Osteocyte (in vitro differentiated cells): Measurements from ENCODE around the gene STXBP4. TPM values are rescaled to one million over a fixed set of nuclear protein-coding genes. Genes with fewer than 3 reads are reported as not detected.

ENCODE experiments used
- DNase-seq: peaks from one replicate; pipeline ENCODE4 v3.0.0; 2021; ENCODE audit warnings: mixed read lengths; ENCODE audit not compliant: unreplicated experiment; ENCODE audit errors: extremely low spot score
- H3K27ac Mint-ChIP-seq: one replicate; pipeline ENCODE4 v1.8.0; 2021; ENCODE audit warnings: mild to moderate bottlenecking, mixed read lengths; ENCODE audit not compliant: unreplicated experiment
- H3K27me3 Mint-ChIP-seq: one replicate; pipeline ENCODE4 v1.8.0; 2021; ENCODE audit warnings: mixed read lengths; ENCODE audit not compliant: unreplicated experiment
- H3K36me3 Mint-ChIP-seq: one replicate; pipeline ENCODE4 v1.8.0; 2021; ENCODE audit warnings: mixed read lengths; ENCODE audit not compliant: unreplicated experiment
- H3K4me1 Mint-ChIP-seq: one replicate; pipeline ENCODE4 v1.8.0; 2021; ENCODE audit warnings: mixed read lengths; ENCODE audit not compliant: unreplicated experiment
- H3K4me3 Mint-ChIP-seq: one replicate; pipeline ENCODE4 v1.8.0; 2021; ENCODE audit warnings: mild to moderate bottlenecking, moderate library complexity, mixed read lengths; ENCODE audit not compliant: unreplicated experiment
- H3K9me3 Mint-ChIP-seq: one replicate; pipeline ENCODE4 v1.8.0; 2021; ENCODE audit warnings: mixed read lengths; ENCODE audit not compliant: unreplicated experiment
- total RNA-seq: library from RNA; stranded (reverse); gene quantifications from 2 replicates; pipeline ENCODE4 v1.2.1, GENCODE V29; 2021
- TF ChIP-seq, protein P1 (sequence below): fragments of 200-600 bp; sonication (generic); IDR thresholded peaks from 2 replicates; pipeline ENCODE4 v1.5.0; 2021; ENCODE audit warnings: antibody characterized with exemption, mild to moderate bottlenecking, moderate library complexity

The STXBP4 gene
- total RNA-seq, 1 donor from 2014 or later: 20.8 TPM

DNA sequence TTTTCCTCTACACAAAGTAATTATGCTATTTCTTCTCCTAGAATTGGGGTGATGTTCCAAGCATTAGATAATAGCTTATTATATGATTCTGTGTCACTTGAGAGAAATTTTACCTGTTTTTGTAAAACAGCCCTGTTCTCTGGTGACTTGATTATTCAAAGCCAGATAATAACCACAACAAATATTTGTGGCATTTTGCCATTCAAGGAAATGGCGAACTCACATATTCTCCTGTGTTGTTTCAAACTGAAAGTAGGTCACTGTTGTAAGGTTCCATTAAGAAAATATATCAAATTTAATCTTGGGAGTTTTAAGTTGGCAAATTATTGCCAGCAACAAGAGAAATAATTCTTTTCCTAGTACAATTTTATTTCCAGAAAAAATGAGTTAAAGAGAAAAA lies 124.8 kb downstream of the STXBP4 start:
- Mint-ChIP-seq H3K36me3 (no peaks in the 10 kb centered on the region), H3K27me3 (no peaks in the 10 kb centered on the region), H3K9me3 (no peaks in the 10 kb centered on the region), H3K27ac (peak overlapping the region; percentile 48), H3K4me1 (peaks cover 19% of the 10 kb centered on the region), H3K4me3 (no peak overlapping the region)
- DNase-seq: no peak
- TF ChIP-seq, protein P1, sequence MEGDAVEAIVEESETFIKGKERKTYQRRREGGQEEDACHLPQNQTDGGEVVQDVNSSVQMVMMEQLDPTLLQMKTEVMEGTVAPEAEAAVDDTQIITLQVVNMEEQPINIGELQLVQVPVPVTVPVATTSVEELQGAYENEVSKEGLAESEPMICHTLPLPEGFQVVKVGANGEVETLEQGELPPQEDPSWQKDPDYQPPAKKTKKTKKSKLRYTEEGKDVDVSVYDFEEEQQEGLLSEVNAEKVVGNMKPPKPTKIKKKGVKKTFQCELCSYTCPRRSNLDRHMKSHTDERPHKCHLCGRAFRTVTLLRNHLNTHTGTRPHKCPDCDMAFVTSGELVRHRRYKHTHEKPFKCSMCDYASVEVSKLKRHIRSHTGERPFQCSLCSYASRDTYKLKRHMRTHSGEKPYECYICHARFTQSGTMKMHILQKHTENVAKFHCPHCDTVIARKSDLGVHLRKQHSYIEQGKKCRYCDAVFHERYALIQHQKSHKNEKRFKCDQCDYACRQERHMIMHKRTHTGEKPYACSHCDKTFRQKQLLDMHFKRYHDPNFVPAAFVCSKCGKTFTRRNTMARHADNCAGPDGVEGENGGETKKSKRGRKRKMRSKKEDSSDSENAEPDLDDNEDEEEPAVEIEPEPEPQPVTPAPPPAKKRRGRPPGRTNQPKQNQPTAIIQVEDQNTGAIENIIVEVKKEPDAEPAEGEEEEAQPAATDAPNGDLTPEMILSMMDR: no peak

DNA sequence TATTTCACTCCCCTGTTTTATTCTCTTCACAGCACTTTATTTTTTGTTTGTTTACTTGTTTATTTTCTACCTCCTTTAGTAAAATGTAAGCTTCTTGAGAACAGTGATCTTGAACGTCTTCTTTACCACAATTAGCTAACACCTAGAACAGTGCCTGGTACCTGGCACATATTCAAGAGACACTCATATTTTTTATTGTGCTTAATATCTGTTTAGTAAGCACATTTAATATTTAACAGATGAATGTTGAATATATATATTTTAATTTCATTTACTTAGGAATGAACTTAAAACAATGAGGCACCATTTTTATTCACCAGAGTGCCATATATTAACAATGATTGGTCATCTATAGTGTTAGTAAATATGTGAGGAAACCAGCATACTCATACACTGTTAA lies 130.2 kb downstream of the STXBP4 start:
- peaks cover 6% of the 10 kb centered on the region for H3K4me1 Mint-ChIP-seq
- no peak overlapping the region for H3K4me3 Mint-ChIP-seq
- peaks cover 6% of the 10 kb centered on the region for H3K9me3 Mint-ChIP-seq
- H3K36me3 Mint-ChIP-seq: peaks cover 9% of the 10 kb centered on the region
- H3K27ac Mint-ChIP-seq: no peak overlapping the region
- DNase-seq: no peak
- TF ChIP-seq, protein P1: no peak
- H3K27me3 Mint-ChIP-seq: no peaks in the 10 kb centered on the region

DNA sequence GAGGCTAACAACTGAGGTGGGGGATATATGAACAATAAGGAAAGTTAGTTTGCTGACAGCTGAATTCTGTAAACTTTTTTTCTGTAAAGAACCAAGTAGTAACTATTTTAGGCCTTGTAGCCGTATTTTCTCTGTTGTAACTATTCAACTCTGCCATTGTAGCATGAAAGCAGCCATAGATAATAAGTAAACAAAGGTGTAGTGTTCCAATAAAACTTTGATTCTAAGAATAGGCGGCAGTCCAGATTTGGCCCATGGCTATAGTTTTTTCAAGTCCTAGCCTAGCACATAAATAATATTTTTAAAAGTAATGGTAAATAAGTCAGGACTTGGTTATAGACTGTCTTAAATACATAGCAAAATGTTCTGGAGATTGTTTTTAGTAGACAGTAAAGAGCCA lies 142.0 kb downstream of the STXBP4 start:
- H3K36me3 Mint-ChIP-seq: peaks cover 6% of the 10 kb centered on the region
- no peak for DNase-seq
- no peaks in the 10 kb centered on the region for H3K27me3 Mint-ChIP-seq
- TF ChIP-seq, protein P1: no peak
- H3K9me3 Mint-ChIP-seq: peaks cover 16% of the 10 kb centered on the region
- no peak overlapping the region for H3K4me3 Mint-ChIP-seq
- no peaks in the 10 kb centered on the region for H3K4me1 Mint-ChIP-seq
- H3K27ac Mint-ChIP-seq: no peak overlapping the region

DNA sequence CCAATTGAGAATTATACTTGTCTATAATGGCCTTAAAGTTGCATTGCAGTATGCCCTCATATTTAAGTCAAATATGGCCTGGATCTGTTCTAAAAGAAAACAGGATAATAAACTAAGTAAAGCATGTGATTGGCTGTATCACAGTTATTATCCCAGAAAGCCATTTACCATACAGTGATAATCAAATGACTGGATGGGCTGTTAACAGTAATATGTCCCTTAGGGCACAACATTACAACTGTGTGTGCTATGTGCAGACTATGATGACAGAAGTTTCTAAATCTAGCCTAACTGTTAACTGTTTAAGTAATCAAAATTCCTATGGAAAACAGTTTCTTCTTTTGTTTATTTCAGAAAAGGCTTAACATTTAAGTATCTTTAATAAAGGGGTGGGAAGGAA lies 145.7 kb downstream of the STXBP4 start:
- Mint-ChIP-seq H3K27me3 (no peaks in the 10 kb centered on the region), H3K27ac (no peak overlapping the region), H3K36me3 (peaks cover 2% of the 10 kb centered on the region), H3K4me1 (no peaks in the 10 kb centered on the region), H3K9me3 (no peaks in the 10 kb centered on the region), H3K4me3 (no peak overlapping the region)
- DNase-seq: no peak
- TF ChIP-seq, protein P1: no peak

DNA sequence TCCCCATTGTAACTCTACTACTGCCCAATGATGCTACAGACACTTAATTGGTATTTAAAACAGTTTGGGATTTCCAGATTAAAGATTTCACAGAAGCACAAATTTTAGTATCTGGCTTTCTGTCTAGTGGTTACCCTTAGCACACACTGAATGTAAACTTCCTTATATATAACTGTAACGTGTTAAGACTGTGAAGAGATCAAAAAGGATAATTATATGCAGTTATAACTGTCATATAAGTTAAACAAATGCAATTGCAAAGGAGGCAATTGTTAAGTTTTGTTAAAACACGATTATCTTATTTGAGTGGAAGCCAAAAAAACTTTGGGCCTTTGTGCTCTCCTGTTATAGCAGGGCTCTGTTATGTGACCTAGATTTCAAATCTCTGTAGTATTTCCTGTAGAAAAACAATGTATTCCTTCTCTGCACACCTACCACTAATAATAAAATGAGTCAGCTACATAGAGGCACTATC lies 147.9 kb downstream of the STXBP4 start:
- Mint-ChIP-seq H3K4me1 (peaks cover 2% of the 10 kb centered on the region), H3K27me3 (no peaks in the 10 kb centered on the region), H3K4me3 (no peak overlapping the region), H3K36me3 (peaks cover 2% of the 10 kb centered on the region), H3K27ac (no peak overlapping the region), H3K9me3 (no peaks in the 10 kb centered on the region)
- DNase-seq: no peak
- TF ChIP-seq, protein P1: no peak
